Naive thymus-derived CD8-positive, alpha-beta T cell (primary cell): Measurements from ENCODE around the gene TIMM29. TPM values are rescaled to one million over a fixed set of nuclear protein-coding genes. Genes with fewer than 3 reads are reported as not detected.
"Not testable (repeated sequence)": the region's sequence is repeated elsewhere in the genome, so short reads cannot be mapped to it uniquely, and the experiment has no call there.

ENCODE experiments used
- ATAC-seq, 2 donors: fragments of 150-1000 bp; cut with Tn5 transposase in 1 of 2; sonication (Bioruptor Pico), chemical (Tn5 transposase) in 1 of 2; 1 replicate in 1 of 2; 2 replicates in 1 of 2; pipeline ENCODE4 v1.10.0; 2021; ENCODE audit warnings: mild to moderate bottlenecking in 2 of 2, moderate library complexity in 2 of 2
- POLR2A ChIA-PET: fragments of 350-600 bp; sonication (Branson Sonifier 250); formaldehyde crosslinking; loops from one replicate; lab custom pipeline; 2021; ENCODE audit warnings: antibody characterized with exemption; lab: Charles Lee
- DNase-seq, 10 donors: peaks; one replicate each; pipeline versions ENCODE4 v3.0.0 to v3.0.0-alpha.2; 2020 to 2022
- H3K27ac Mint-ChIP-seq, 10 donors: one replicate each; pipeline ENCODE4 v1.8.0; 2020 to 2022; ENCODE audit warnings: mild to moderate bottlenecking in 10 of 10, mixed read lengths in 10 of 10, moderate library complexity in 4 of 10, inconsistent platforms in 1 of 10
- H3K27me3 Mint-ChIP-seq, 5 donors: one replicate each; pipeline ENCODE4 v1.8.0; 2021 to 2022; ENCODE audit warnings: mixed read lengths in 5 of 5
- H3K36me3 Mint-ChIP-seq, 3 donors: one replicate each; pipeline ENCODE4 v1.8.0; 2020 to 2022; ENCODE audit warnings: mixed read lengths in 3 of 3, mild to moderate bottlenecking in 2 of 3, inconsistent platforms in 1 of 3
- H3K4me1 Mint-ChIP-seq, 4 donors: one replicate each; pipeline ENCODE4 v1.8.0; 2021 to 2022; ENCODE audit warnings: mixed read lengths in 4 of 4
- H3K4me3 Mint-ChIP-seq, 10 donors: one replicate each; pipeline ENCODE4 v1.8.0; 2020 to 2022; ENCODE audit warnings: mild to moderate bottlenecking in 10 of 10, mixed read lengths in 10 of 10, moderate library complexity in 6 of 10, inconsistent platforms in 1 of 10
- H3K9me3 Mint-ChIP-seq, 9 donors: one replicate each; pipeline ENCODE4 v1.8.0; 2020 to 2022; ENCODE audit warnings: mixed read lengths in 9 of 9, mild to moderate bottlenecking in 3 of 9, inconsistent platforms in 1 of 9, moderate library complexity in 1 of 9
- polyA plus RNA-seq, 3 donors: library from polyadenylated mRNA; unstranded; fragments of 300-500 nt; fragmentation: Illumina TruSeq; gene quantifications; one replicate each; pipeline ENCODE4 v1.2.3, GENCODE V29; 2021
- total RNA-seq, 8 experiments: library from RNA in 2 of 8; stranded (reverse) in 2 of 8; gene quantifications; one replicate each; pipeline ENCODE4 v1.2.3 and lab custom pipeline; 2021 to 2026

Gene TIMM29
- total and polyA plus RNA-seq, 5 experiments from 2014 or later: 23.8 to 40.9 (median 32.9) TPM

- Mint-ChIP-seq H3K27me3 (no peaks in the 10 kb centered on the region), H3K4me1 (peaks cover 16 to 38% (median 28%) of the 10 kb centered on the region in 4 donors), H3K36me3 (peaks cover 0 to 38% (median 2%) of the 10 kb centered on the region in 3 donors), H3K9me3 (no peaks in the 10 kb centered on the region), H3K27ac (peak overlapping the region; percentile 83 to 95 (median 92)), H3K4me3 (peak overlapping the region; percentile 89 to 97 (median 92))
- POLR2A ChIA-PET: interaction anchor here (0.8 kb wide), 1 partner anchor 61 kb away, joined by 3 read pairs; no protein-coding TSS in a partner anchor
- DNase-seq: peak in 4 of 10 donors; percentile 10 to 22 (median 14)
- ATAC-seq: peak in 1 of 2 donors; percentile 7
Observed at GRCh38 chr19:10927730-10928562, 665 bp upstream of the TIMM29 start.

- Mint-ChIP-seq H3K4me3 (peak overlapping the region; percentile 69 to 97 (median 92)), H3K27ac (peak overlapping the region in 7 of 10 donors; percentile 41 to 88 (median 74)), H3K27me3 (no peaks in the 10 kb centered on the region), H3K36me3 (peaks cover 0 to 34% (median 2%) of the 10 kb centered on the region in 3 donors), H3K4me1 (peaks cover 15 to 40% (median 28%) of the 10 kb centered on the region in 4 donors), H3K9me3 (no peaks in the 10 kb centered on the region)
- no peak for ATAC-seq
- POLR2A ChIA-PET: interaction anchor here (0.6 to 1.5 kb wide), 5 partner anchors 12 to 450 kb away, joined by 3 to 6 read pairs (median 4); partner anchors contain the start of gene SMARCA4
- no peak for DNase-seq
Observed at GRCh38 chr19:10929402-10929794, 787 bp downstream of the TIMM29 start.

DNA sequence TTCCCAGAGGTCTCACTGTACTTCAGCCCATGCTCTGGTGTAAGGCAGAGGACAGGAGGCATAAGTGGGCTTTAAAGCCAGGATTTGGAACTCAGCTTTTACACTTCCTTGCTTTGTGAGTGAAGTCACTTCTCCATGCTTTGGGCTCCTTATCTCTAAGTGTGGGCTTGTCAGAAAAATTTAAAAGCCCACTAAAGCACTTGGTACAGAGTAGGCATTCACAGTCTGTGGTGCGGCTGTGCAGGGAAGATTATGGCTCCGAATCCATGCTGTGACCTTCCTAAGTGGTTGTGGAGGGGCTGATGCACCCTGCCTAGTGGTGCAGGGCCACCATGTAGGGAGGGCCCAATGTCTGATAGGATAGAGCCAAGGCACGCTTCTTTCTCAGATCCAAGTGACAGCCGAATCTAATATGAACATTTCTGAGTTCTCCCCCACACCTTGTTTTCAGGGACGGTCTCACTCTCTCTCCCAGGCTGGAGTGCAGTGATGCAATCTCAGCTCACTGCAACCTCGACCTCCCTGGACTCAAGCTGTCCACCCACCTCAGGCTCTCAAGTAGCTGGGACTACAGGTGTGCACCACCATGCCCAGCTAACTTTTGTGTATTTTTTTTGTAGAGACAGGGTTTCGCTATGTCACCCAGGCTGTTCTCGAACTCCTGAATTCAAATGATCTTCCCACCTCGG lies 6.9 kb downstream of the TIMM29 start:
- Mint-ChIP-seq H3K4me3 (no peak overlapping the region), H3K27ac (peak overlapping the region in 1 of 10 donors; percentile 22), H3K9me3 (no peaks in the 10 kb centered on the region), H3K36me3 (peaks cover 0 to 19% (median 2%) of the 10 kb centered on the region in 3 donors), H3K27me3 (no peaks in the 10 kb centered on the region), H3K4me1 (peaks cover 4 to 21% (median 9%) of the 10 kb centered on the region in 4 donors)
- ATAC-seq (no peak), DNase-seq (no peak)
- POLR2A ChIA-PET: no interaction called here

GRCh38 chr19:10936661-10937084 lies 8.1 kb downstream of the TIMM29 start:
- peak overlapping the region in 2 of 10 donors; percentile 37 to 38 for H3K4me3 Mint-ChIP-seq
- peaks cover 0 to 12% (median 0%) of the 10 kb centered on the region in 3 donors for H3K36me3 Mint-ChIP-seq
- H3K27ac Mint-ChIP-seq: peak overlapping the region in 2 of 10 donors; percentile 35 to 43
- H3K9me3 Mint-ChIP-seq: no peaks in the 10 kb centered on the region
- POLR2A ChIA-PET: interaction anchor here (1.0 kb wide), 1 partner anchor 64 kb away, joined by 3 read pairs; no protein-coding TSS in a partner anchor
- ATAC-seq (peak; percentile 77 to 81), DNase-seq (peak in 6 of 10 donors; percentile 30 to 67 (median 52))
- H3K27me3 Mint-ChIP-seq: no peaks in the 10 kb centered on the region
- H3K4me1 Mint-ChIP-seq: peaks cover 0 to 13% (median 6%) of the 10 kb centered on the region in 4 donors

DNA sequence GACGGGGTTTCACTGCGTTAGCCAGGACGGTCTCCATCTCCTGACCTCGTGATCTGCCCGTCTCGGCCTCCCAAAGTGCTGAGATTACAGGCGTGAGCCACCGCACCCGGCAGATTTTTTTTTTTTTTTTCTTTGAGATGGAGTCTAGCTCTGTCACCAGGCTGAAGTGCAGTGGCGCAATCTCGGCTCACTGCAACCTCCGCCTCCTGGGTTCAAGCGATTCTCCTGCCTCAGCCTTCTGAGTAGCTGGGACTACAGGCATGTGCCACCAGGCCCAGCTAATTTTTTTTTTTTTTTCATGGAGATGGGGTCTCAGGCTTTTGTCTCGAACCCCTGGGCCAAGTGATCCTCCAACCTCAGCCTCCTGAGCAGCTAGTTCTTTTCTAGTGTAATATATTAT lies 13.0 kb downstream of the TIMM29 start:
- peaks cover 2 to 11% (median 5%) of the 10 kb centered on the region in 4 donors for H3K4me1 Mint-ChIP-seq
- not testable (repeated sequence) for H3K27ac Mint-ChIP-seq, ATAC-seq, H3K4me3 Mint-ChIP-seq, H3K9me3 Mint-ChIP-seq, H3K36me3 Mint-ChIP-seq, H3K27me3 Mint-ChIP-seq, DNase-seq
- POLR2A ChIA-PET: interaction anchor here (1.2 kb wide), 1 partner anchor 12 kb away, joined by 4 read pairs; no protein-coding TSS in a partner anchor

- not testable (repeated sequence) for DNase-seq, H3K4me1 Mint-ChIP-seq, H3K9me3 Mint-ChIP-seq, H3K4me3 Mint-ChIP-seq, H3K27me3 Mint-ChIP-seq, H3K27ac Mint-ChIP-seq, ATAC-seq, H3K36me3 Mint-ChIP-seq
- POLR2A ChIA-PET: interaction anchor here (1.5 kb wide), 1 partner anchor 13 kb away, joined by 6 read pairs; no protein-coding TSS in a partner anchor
Observed at GRCh38 chr19:10943412-10943811, 14.8 kb downstream of the TIMM29 start.

DNA sequence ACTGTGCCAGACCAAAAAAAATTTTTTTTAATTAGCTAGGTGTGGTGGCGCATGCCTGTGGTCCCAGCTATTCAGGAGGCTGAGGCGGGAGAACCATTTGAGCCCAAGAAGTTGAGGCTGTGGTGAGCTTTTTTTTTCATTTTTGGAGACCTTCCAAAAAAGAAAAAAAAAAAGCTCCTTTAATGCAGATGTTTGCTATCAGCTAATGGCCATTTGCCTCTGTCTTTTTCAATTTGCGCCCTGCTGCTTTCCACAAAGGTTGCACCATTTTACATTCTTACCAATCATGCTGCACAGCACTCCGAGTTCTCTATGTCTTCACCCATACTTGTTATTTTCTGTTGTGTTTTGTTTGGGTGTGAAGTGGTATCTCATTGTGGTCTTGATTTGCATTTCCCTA lies 16.7 kb downstream of the TIMM29 start:
- no peak for DNase-seq
- no peak for ATAC-seq
- H3K27me3 Mint-ChIP-seq: no peaks in the 10 kb centered on the region
- H3K9me3 Mint-ChIP-seq: no peaks in the 10 kb centered on the region
- POLR2A ChIA-PET: no interaction called here
- no peaks in the 10 kb centered on the region for H3K36me3 Mint-ChIP-seq
- H3K4me3 Mint-ChIP-seq: no peak overlapping the region
- no peak overlapping the region for H3K27ac Mint-ChIP-seq
- H3K4me1 Mint-ChIP-seq: peaks cover 0 to 8% (median 5%) of the 10 kb centered on the region in 4 donors

GRCh38 chr19:10946958-10947657 lies 18.5 kb downstream of the TIMM29 start:
- POLR2A ChIA-PET: no interaction called here
- Mint-ChIP-seq H3K4me3 (no peak overlapping the region), H3K36me3 (no peaks in the 10 kb centered on the region), H3K4me1 (peaks cover 0 to 5% (median 1%) of the 10 kb centered on the region in 4 donors), H3K27ac (no peak overlapping the region), H3K27me3 (no peaks in the 10 kb centered on the region), H3K9me3 (no peaks in the 10 kb centered on the region)
- ATAC-seq: no peak
- no peak for DNase-seq

GRCh38 chr19:10952809-10953208 lies 24.2 kb downstream of the TIMM29 start:
- Mint-ChIP-seq H3K27me3 (no peaks in the 10 kb centered on the region), H3K4me1 (no peaks in the 10 kb centered on the region), H3K4me3 (no peak overlapping the region), H3K9me3 (no peaks in the 10 kb centered on the region), H3K36me3 (no peaks in the 10 kb centered on the region), H3K27ac (no peak overlapping the region)
- no peak for DNase-seq
- POLR2A ChIA-PET: no interaction called here
- no peak for ATAC-seq

DNA sequence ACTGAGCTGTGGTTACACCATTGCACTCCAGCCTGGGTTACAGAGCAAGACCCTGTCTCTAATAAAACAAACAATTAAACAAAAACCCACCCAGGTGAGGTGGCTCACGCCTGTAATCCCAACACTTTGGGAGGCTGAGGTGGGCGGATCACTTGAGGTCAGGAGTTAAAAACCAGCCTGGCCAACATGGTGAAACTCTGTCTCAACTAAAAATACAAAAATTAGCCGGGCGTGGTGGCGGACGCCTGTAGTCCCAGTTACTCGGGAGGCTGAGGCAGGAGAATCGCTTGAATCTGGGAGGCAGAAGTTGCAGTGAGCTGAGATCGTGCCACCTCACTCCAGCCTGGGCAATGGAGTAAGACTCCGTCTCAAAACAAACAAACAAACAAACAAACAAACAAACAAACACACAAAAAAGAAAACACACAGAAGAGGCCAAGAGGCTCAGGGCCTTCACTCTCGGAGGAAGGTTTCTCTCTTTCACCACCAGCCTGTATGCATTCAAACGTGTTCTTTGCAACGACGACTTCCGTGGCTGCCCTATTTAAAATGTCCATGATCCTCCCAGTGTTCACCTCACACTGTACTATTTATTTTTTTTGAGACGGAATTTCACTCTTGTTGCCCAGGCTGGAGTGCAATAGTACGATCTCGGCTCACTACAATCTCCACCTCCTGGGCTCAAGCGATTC lies 30.8 kb downstream of the TIMM29 start:
- not testable (repeated sequence) for DNase-seq, H3K27me3 Mint-ChIP-seq, H3K36me3 Mint-ChIP-seq, H3K9me3 Mint-ChIP-seq, ATAC-seq
- H3K4me3 Mint-ChIP-seq: peak overlapping the region; percentile 63 to 90 (median 88)
- POLR2A ChIA-PET: interaction anchor here (0.6 to 1.5 kb wide), 7 partner anchors 21 to 473 kb away, joined by 3 to 8 read pairs (median 3); partner anchors contain the start of gene LDLR
- peak overlapping the region in 8 of 10 donors; percentile 67 to 96 (median 91) for H3K27ac Mint-ChIP-seq
- H3K4me1 Mint-ChIP-seq: peaks cover 10 to 38% (median 31%) of the 10 kb centered on the region in 4 donors

- ATAC-seq (peak; percentile 70 to 75), DNase-seq (peak; percentile 94 to 100 (median 99))
- Mint-ChIP-seq H3K36me3 (no peaks in the 10 kb centered on the region), H3K27ac (peak within 1 kb of the TSS; percentile 86 to 96 (median 94)), H3K4me1 (peaks cover 10 to 48% (median 39%) of the 10 kb centered on the region in 4 donors), H3K27me3 (no peaks in the 10 kb centered on the region), H3K9me3 (no peaks in the 10 kb centered on the region), H3K4me3 (peak within 1 kb of the TSS; percentile 86 to 95 (median 90))
- POLR2A ChIA-PET: interaction anchor here (0.6 to 1.5 kb wide), 12 partner anchors 20 to 1600 kb away, joined by 3 to 8 read pairs (median 3); partner anchors contain the start of genes LDLR, SWSAP1 and TMED1
Observed at GRCh38 chr19:10960314-10961072, 31.9 kb downstream of the TIMM29 start, which contains the start of gene SMARCA4. Gene SMARCA4, plus strand, starts transcription at chr19:10961030. Its CDS starts 23,122 bp downstream, at chr19:10984152.
